ENCODE data around the gene ZNF76. TPM values are rescaled to one million over a fixed set of nuclear protein-coding genes. Genes with fewer than 3 reads are reported as not detected.

Gene ZNF76
- total and polyA plus RNA-seq, 2 donors (not counting 3 experiments of a cell fraction or from before 2014, with no cell fraction given) = 27.9 to 34.6 TPM

- no peak for FAIRE-seq
- no peak overlapping the region for H2AFZ ChIP-seq (ENCODE audit: low read depth, low read length)
- no peaks in the 10 kb centered on the region for H3K9me1 ChIP-seq (replicated peaks; ENCODE audit: control insufficient read depth, extremely low read depth, insufficient read depth, low read length)
- BruUV-seq (replicated peaks) = no TSS peak
- H3K4me3 ChIP-seq (replicated peaks in 1 of 3; ENCODE audit: insufficient read depth in 1 of 3, low read depth in 1 of 3, low read length in 3 of 3) = no peak overlapping the region
- H3K27ac ChIP-seq (ENCODE audit: insufficient read depth, low read depth, low read length) = no peak overlapping the region
- no peaks in the 10 kb centered on the region for H3K4me1 ChIP-seq (ENCODE audit: control insufficient read depth, extremely low read depth, insufficient read depth, low read length)
- no peaks in the 10 kb centered on the region for H3K79me2 ChIP-seq (ENCODE audit: control insufficient read depth, insufficient read depth, low read length)
- H3K9ac ChIP-seq (replicated peaks; ENCODE audit: extremely low read depth, insufficient read depth, low read length) = no peak overlapping the region
- ChIA-PET POLR2A (no interaction called here), CTCF (interaction anchor here (1.7 to 5.1 kb wide), 3 partner anchors 11 to 23 kb away, joined by 8 to 48 read pairs (median 14); no protein-coding TSS in a partner anchor)
- TF ChIP-seq MYC (IDR thresholded peaks at IDR 0.05; ENCODE audit: low read depth, low read length) (no peak), POLR2AphosphoS5 (IDR thresholded peaks at IDR 0.05; ENCODE audit: insufficient read depth, low read depth, low read length) (no peak), JUN (IDR thresholded peaks at IDR 0.05; ENCODE audit: borderline replicate concordance, insufficient read depth, insufficient read length, low read depth) (no peak), FOS (IDR thresholded peaks at IDR 0.05; ENCODE audit: borderline replicate concordance, insufficient read depth, low read length) (no peak), POLR2A (IDR thresholded peaks at IDR 0.05; ENCODE audit: low read depth, low read length) (no peak)
- TF ChIP-seq, protein P1, sequence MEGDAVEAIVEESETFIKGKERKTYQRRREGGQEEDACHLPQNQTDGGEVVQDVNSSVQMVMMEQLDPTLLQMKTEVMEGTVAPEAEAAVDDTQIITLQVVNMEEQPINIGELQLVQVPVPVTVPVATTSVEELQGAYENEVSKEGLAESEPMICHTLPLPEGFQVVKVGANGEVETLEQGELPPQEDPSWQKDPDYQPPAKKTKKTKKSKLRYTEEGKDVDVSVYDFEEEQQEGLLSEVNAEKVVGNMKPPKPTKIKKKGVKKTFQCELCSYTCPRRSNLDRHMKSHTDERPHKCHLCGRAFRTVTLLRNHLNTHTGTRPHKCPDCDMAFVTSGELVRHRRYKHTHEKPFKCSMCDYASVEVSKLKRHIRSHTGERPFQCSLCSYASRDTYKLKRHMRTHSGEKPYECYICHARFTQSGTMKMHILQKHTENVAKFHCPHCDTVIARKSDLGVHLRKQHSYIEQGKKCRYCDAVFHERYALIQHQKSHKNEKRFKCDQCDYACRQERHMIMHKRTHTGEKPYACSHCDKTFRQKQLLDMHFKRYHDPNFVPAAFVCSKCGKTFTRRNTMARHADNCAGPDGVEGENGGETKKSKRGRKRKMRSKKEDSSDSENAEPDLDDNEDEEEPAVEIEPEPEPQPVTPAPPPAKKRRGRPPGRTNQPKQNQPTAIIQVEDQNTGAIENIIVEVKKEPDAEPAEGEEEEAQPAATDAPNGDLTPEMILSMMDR (IDR thresholded peaks at IDR 0.05; ENCODE audit: extremely low read depth in 1 of 2, insufficient read depth in 1 of 2, low read depth in 1 of 2, low read length in 2 of 2) = no peak
- TF ChIP-seq, protein P2, sequence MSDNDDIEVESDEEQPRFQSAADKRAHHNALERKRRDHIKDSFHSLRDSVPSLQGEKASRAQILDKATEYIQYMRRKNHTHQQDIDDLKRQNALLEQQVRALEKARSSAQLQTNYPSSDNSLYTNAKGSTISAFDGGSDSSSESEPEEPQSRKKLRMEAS (IDR thresholded peaks at IDR 0.05; ENCODE audit: insufficient read depth, insufficient read length) = no peak
- dilution Hi-C loops (cut with MboI; ENCODE audit: extremely low pct_ligation_motif_present, low sequenced_read_pairs) (no loop called here), intact Hi-C loops (cut with micrococcal nuclease) (no loop called here)
- no peak for DNase-seq (ENCODE audit: low read depth, low spot score)
- no peaks in the 10 kb centered on the region for H3K9me3 ChIP-seq (replicated peaks; ENCODE audit: control insufficient read depth, insufficient read depth, low read length)
- no peaks in the 10 kb centered on the region for H3K36me3 ChIP-seq (ENCODE audit: control insufficient read depth in 2 of 2, extremely low read depth in 1 of 2, insufficient read depth in 2 of 2, low read length in 2 of 2)
- H3K27me3 ChIP-seq (ENCODE audit: control insufficient read depth in 2 of 2, insufficient read depth in 2 of 2, low read length in 2 of 2) = no peaks in the 10 kb centered on the region
- no peaks in the 10 kb centered on the region for H4K20me1 ChIP-seq (replicated peaks; ENCODE audit: control insufficient read depth, extremely low read depth, insufficient read depth, low read length)
- no peak overlapping the region for H3K4me2 ChIP-seq (ENCODE audit: insufficient read depth, low read length)
Measured at GRCh38 chr6:35228481-35228880, 31.1 kb upstream of the ZNF76 start.
